K562 (cell line): ENCODE data around the gene CHD5. TPM values are rescaled to one million over a fixed set of nuclear protein-coding genes. Genes with fewer than 3 reads are reported as not detected.
A peak's percentile ranks its signal among the peaks of the same experiment; 100 is the strongest.

Experiments used
- ARHGAP35 ChIP-seq: fragments of 450-650 bp; IDR thresholded peaks from 2 replicates; pipeline ENCODE4 v1.6.1; 2018; ENCODE audit not compliant: partially characterized antibody
- CEBPB ChIP-seq: fragments of 450-650 bp; IDR thresholded peaks from 2 replicates; pipeline ENCODE4 v1.6.1; 2016; ENCODE audit warnings: missing genetic modification characterization, missing compliant biosample characterization
- ETV1 ChIP-seq: fragments of 450-650 bp; conservative IDR thresholded peaks from 2 replicates; pipeline ENCODE4 v1.6.1; 2016; ENCODE audit warnings: missing genetic modification characterization, control low read depth, low read depth, missing compliant biosample characterization
- HLTF ChIP-seq: fragments of 450-650 bp; IDR thresholded peaks from 2 replicates; pipeline ENCODE4 v1.6.1; 2016
- MEF2D ChIP-seq: conservative IDR thresholded peaks from 2 replicates; pipeline ENCODE4 v1.6.1; 2016; ENCODE audit warnings: low read depth, missing genetic modification characterization, missing compliant biosample characterization
- NR1H2 ChIP-seq: sonication (generic); formaldehyde crosslinking; IDR thresholded peaks from 2 replicates; pipeline ENCODE4 v1.4.0; 2020; ENCODE audit warnings: mild to moderate bottlenecking, missing genetic modification reagents
- NR2C2 ChIP-seq, 2 experiments: fragments of 200-800 bp in 1 of 2; sonication (Bioruptor generic) in 1 of 2; sonication (generic) in 1 of 2; formaldehyde crosslinking in 1 of 2; IDR thresholded peaks; 2 replicates each; pipeline versions ENCODE4 v1.6.1 to v1.8.0; 2016 to 2022; ENCODE audit warnings: mild to moderate bottlenecking in 1 of 2, missing compliant biosample characterization in 1 of 2, missing genetic modification characterization in 1 of 2, missing genetic modification reagents in 1 of 2
- PHF8 ChIP-seq: fragments of 200-600 bp; sonication (generic); IDR thresholded peaks from 2 replicates; pipeline ENCODE4 v1.6.1; 2012; ENCODE audit warnings: mixed run types, mild to moderate bottlenecking, inconsistent platforms, low read length, moderate library complexity, borderline replicate concordance
- POU5F1 ChIP-seq: fragments of 150-350 bp; IDR thresholded peaks from 2 replicates; pipeline ENCODE4 v1.6.1; 2014; ENCODE audit warnings: borderline replicate concordance, low read length, low read depth, mild to moderate bottlenecking; ENCODE audit not compliant: partially characterized antibody
- SAP30 ChIP-seq: fragments of 200-600 bp; sonication (generic); IDR thresholded peaks from 2 replicates; pipeline ENCODE4 v1.6.1; 2012; ENCODE audit warnings: borderline replicate concordance, low read depth, mild to moderate bottlenecking, moderate library complexity, low read length, control low read depth, inconsistent platforms; ENCODE audit not compliant: insufficient read depth, poor library complexity, severe bottlenecking
- SNAPC5 ChIP-seq: fragments of 250-450 bp; sonication (Bioruptor Pico); IDR thresholded peaks from 2 replicates; pipeline ENCODE4 v1.8.0; 2021; ENCODE audit warnings: moderate library complexity, mild to moderate bottlenecking, inconsistent platforms
- ZBTB34 ChIP-seq: fragments of 250-450 bp; sonication (Bioruptor Pico); IDR thresholded peaks from 2 replicates; pipeline ENCODE4 v1.8.0; 2021; ENCODE audit warnings: mild to moderate bottlenecking, moderate library complexity
- ZHX1 ChIP-seq: fragments of 150-350 bp; conservative IDR thresholded peaks from 2 replicates; pipeline ENCODE4 v1.6.1; 2014; ENCODE audit warnings: low read length
- ZNF133 ChIP-seq: fragments of 250-450 bp; sonication (Bioruptor Pico); IDR thresholded peaks from 2 replicates; pipeline ENCODE4 v1.4.0; 2020; ENCODE audit warnings: mild to moderate bottlenecking
- ZNF830 ChIP-seq: fragments of 250-450 bp; sonication (Bioruptor Pico); IDR thresholded peaks from 2 replicates; pipeline ENCODE4 v1.5.0; 2021; ENCODE audit warnings: mild to moderate bottlenecking
- ZSCAN32 ChIP-seq: fragments of 450-650 bp; formaldehyde crosslinking; IDR thresholded peaks from 2 replicates; pipeline ENCODE4 v1.4.0; 2020; ENCODE audit warnings: mild to moderate bottlenecking, moderate library complexity
- polyA plus RNA-seq, 8 experiments: library from polyadenylated mRNA; depleted of rRNA in 4 of 8; stranded (reverse) in 5 of 8; unstranded in 3 of 8; fragments of >200 nt; fragmentation: Nextera tagmentation in 2 of 8; fragmentation: Illumina TruSeq in 1 of 8; extraction: Ambion mirVana in 2 of 8; extraction: Trizol in 1 of 8; gene quantifications; 2 replicates each; pipeline versions ENCODE4 v1.2.1 to v1.2.3, GENCODE V29; 2011 to 2014; ENCODE audit warnings: inconsistent platforms in 1 of 8, missing spikeins in 1 of 8
- total RNA-seq, 7 experiments: library from RNA; depleted of rRNA in 6 of 7; stranded (reverse); fragments of >200 nt in 6 of 7; fragmentation: Illumina TruSeq in 2 of 7; extraction: Trizol in 2 of 7; gene quantifications; 2 replicates each; pipeline versions ENCODE4 v1.2.1 to v1.2.3, GENCODE V29; 2011 to 2021; ENCODE audit warnings: low replicate concordance in 1 of 7
- TF ChIP-seq, protein P1 (sequence below): fragments of 450-650 bp; IDR thresholded peaks from 2 replicates; pipeline ENCODE4 v1.6.1; 2016; ENCODE audit warnings: mild to moderate bottlenecking
- TF ChIP-seq, protein P2 (sequence below): fragments of 450-650 bp; IDR thresholded peaks from 2 replicates; pipeline ENCODE4 v1.6.1; 2016; ENCODE audit warnings: antibody characterized with exemption

The CHD5 gene
- total and polyA plus RNA-seq, 9 of the 15 experiments (the other 6 are each of a cell fraction or from before 2014, with no cell fraction given): 0.03 to 0.52 (median 0.11) TPM; not detected in 2

DNA sequence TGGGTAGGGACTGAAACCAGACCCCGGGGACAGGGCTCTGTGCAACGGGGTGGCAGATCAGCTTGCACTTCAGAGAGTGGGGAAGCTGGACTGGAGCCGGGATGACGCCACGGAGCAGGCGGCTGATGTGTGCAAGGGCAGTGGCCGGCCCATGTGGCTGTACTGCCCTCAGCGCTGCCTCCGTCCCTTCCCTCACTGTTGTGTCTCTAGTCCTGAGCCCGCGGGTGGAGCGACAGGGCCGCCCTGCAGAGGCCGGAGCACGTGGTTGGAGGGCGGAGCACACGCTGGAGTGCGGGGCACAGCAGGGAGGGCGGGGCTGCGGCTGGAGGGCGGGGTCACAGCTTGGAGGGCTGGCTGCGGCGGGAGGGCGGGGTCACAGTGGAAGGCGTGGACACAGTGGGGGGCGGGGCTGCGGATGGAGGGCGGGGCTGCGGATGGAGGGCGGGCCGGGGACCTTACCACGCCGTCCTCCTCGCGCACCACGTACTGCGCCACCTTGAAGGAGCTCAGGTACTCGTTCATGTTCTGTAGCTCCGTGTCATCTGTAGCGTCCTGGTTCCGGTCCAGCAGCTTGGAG, 52.4 kb downstream of the CHD5 start (continued):
- TF ChIP-seq ZNF133 (CRISPR knock-in tag) (no peak), MEF2D (tag) (no peak), ZHX1 (no peak), CEBPB (tag) (no peak), SAP30 (no peak), PHF8 (peak; percentile 34; the same call in 1 of the 2 replicates), HLTF (no peak), NR1H2 (CRISPR knock-in tag) (no peak), ZBTB34 (no peak), ZNF830 (no peak), POU5F1 (no peak), ARHGAP35 (no peak), ZSCAN32 (CRISPR knock-in tag) (no peak), NR2C2 (CRISPR knock-in tag; IDR thresholded peaks at IDR 0.05) (peak; percentile 60; the same call in 1 of the 2 replicates), NR2C2 (tag; IDR thresholded peaks at IDR 0.05) (no peak), ETV1 (tag) (no peak), SNAPC5 (CRISPR knock-in tag) (no peak)
- TF ChIP-seq, protein P1, sequence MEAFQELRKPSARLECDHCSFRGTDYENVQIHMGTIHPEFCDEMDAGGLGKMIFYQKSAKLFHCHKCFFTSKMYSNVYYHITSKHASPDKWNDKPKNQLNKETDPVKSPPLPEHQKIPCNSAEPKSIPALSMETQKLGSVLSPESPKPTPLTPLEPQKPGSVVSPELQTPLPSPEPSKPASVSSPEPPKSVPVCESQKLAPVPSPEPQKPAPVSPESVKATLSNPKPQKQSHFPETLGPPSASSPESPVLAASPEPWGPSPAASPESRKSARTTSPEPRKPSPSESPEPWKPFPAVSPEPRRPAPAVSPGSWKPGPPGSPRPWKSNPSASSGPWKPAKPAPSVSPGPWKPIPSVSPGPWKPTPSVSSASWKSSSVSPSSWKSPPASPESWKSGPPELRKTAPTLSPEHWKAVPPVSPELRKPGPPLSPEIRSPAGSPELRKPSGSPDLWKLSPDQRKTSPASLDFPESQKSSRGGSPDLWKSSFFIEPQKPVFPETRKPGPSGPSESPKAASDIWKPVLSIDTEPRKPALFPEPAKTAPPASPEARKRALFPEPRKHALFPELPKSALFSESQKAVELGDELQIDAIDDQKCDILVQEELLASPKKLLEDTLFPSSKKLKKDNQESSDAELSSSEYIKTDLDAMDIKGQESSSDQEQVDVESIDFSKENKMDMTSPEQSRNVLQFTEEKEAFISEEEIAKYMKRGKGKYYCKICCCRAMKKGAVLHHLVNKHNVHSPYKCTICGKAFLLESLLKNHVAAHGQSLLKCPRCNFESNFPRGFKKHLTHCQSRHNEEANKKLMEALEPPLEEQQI: no peak
- TF ChIP-seq, protein P2, sequence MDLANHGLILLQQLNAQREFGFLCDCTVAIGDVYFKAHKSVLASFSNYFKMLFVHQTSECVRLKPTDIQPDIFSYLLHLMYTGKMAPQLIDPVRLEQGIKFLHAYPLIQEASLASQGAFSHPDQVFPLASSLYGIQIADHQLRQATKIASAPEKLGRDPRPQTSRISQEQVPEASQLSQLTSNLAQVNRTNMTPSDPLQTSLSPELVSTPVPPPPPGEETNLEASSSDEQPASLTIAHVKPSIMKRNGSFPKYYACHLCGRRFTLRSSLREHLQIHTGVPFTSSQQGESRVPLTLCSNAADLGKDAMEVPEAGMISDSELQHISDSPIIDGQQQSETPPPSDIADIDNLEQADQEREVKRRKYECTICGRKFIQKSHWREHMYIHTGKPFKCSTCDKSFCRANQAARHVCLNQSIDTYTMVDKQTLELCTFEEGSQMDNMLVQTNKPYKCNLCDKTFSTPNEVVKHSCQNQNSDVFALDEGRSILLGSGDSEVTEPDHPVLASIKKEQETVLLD: no peak
